Measurements from ENCODE around the gene BBIP1. TPM values are rescaled to one million over a fixed set of nuclear protein-coding genes. Genes with fewer than 3 reads are reported as not detected.
"Not testable (repeated sequence)": the region's sequence is repeated elsewhere in the genome, so short reads cannot be mapped to it uniquely, and the experiment has no call there.

The BBIP1 gene
- total RNA-seq, 2 experiments from 2014 or later = 32.4 to 34.4 TPM

DNA sequence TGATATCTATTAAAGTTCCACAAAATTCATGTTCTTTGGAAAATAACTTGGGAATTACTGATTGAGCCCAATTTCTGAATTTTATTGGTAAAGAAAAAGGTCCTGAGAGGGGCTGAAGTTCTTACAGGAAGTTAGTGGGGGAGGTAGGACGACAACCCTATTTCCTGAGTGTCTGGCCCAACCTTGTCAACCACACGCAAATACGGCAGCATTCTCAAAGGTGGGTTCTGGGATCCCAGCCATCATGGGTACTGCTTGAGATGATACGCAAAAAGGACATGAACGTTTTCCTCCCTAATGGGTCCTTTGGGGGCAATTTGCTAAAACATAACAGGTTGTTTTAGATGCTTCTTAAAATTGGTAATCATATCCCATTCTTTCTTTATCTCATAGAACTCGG lies 50.0 kb downstream of the BBIP1 start:
- Histone ChIP-seq H3K4me3 (ENCODE audit: low read depth, low read length, poor library complexity, severe bottlenecking) (peak overlapping the region; percentile 49), H3K9me2 (ENCODE audit: insufficient read depth, low read length) (no peaks in the 10 kb centered on the region), H4K20me1 (ENCODE audit: insufficient read depth, low read length) (no peaks in the 10 kb centered on the region), H3K9me3 (ENCODE audit: low read length) (no peaks in the 10 kb centered on the region), H3K27ac (ENCODE audit: low read depth, low read length, poor library complexity, severe bottlenecking) (peak overlapping the region; percentile 92), H3K79me2 (ENCODE audit: insufficient read depth, low read depth, low read length) (peaks cover 22% of the 10 kb centered on the region), H3K4me1 (ENCODE audit: insufficient read depth, low read length, poor library complexity, severe bottlenecking) (peaks cover 75% of the 10 kb centered on the region), H3K4me2 (ENCODE audit: low read length) (peak overlapping the region; percentile 92), H3K36me3 (ENCODE audit: insufficient read depth, low read length) (no peaks in the 10 kb centered on the region), H2AFZ (ENCODE audit: low read length) (peak overlapping the region; percentile 59; the same call in 1 of the 2 replicates)
- ChIA-PET POLR2A (interaction anchor here (1.0 to 5.3 kb wide), 6 partner anchors 8 to 52 kb away, joined by 4 to 75 read pairs (median 9); no protein-coding TSS in a partner anchor), CTCF (ENCODE audit: unreplicated experiment) (interaction anchor here (1.6 to 2.3 kb wide), 2 partner anchors 10 to 25 kb away, joined by 3 to 10 read pairs; no protein-coding TSS in a partner anchor)
- BruUV-seq (replicated peaks) = no TSS peak
- intact Hi-C loops (cut with micrococcal nuclease; ENCODE audit: unreplicated experiment) = no loop called here
- TF ChIP-seq EZH2phosphoT487 (IDR thresholded peaks at IDR 0.05; ENCODE audit: borderline replicate concordance, low read depth, low read length) = no peak
- TF ChIP-seq, protein P1, sequence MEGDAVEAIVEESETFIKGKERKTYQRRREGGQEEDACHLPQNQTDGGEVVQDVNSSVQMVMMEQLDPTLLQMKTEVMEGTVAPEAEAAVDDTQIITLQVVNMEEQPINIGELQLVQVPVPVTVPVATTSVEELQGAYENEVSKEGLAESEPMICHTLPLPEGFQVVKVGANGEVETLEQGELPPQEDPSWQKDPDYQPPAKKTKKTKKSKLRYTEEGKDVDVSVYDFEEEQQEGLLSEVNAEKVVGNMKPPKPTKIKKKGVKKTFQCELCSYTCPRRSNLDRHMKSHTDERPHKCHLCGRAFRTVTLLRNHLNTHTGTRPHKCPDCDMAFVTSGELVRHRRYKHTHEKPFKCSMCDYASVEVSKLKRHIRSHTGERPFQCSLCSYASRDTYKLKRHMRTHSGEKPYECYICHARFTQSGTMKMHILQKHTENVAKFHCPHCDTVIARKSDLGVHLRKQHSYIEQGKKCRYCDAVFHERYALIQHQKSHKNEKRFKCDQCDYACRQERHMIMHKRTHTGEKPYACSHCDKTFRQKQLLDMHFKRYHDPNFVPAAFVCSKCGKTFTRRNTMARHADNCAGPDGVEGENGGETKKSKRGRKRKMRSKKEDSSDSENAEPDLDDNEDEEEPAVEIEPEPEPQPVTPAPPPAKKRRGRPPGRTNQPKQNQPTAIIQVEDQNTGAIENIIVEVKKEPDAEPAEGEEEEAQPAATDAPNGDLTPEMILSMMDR (conservative IDR thresholded peaks at IDR 0.05; ENCODE audit: low read length) = no peak
- DNase-seq (ENCODE audit: low spot score) = peak; percentile 78

DNA sequence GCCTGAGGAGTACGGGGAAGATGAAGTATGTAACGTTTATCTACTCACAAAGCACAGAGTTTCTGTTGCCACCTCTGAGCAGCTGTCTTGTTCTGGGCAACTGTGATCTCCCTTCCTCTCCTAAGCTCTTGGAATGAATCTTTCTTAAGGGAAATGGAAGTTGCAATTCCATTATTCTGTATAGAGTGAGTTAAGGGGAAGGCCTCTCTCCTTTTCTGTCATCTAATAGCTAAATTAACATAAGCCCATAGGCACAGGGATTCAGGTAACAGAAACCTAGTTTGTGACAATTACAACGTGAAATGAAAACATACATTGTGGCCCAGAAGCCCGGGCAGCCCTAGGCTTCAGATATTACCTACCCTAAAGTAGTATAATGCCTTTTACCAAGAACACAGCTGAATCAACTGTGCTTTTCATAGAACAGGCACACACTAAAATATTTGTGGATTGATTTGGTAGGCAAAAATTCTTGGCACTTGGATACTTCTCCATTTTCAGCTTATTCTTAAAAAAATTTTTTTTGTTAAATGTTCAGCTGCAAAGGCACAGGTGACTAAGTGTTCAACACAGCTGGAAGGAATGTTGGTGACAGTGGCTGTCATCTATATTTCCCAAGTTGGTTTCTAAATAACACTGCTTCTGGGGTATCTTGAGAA lies 51.0 kb downstream of the BBIP1 start:
- no TSS peak for BruUV-seq (replicated peaks)
- POLR2A ChIA-PET = interaction anchor here (0.5 to 5.3 kb wide), 16 partner anchors 10 to 657 kb away, joined by 3 to 75 read pairs (median 6); no protein-coding TSS in a partner anchor
- TF ChIP-seq, protein P1 (conservative IDR thresholded peaks at IDR 0.05; ENCODE audit: low read length) = no peak; the same call in 1 of the 2 replicates
- TF ChIP-seq EZH2phosphoT487 (IDR thresholded peaks at IDR 0.05; ENCODE audit: borderline replicate concordance, low read depth, low read length) = no peak
- Histone ChIP-seq H3K27ac (ENCODE audit: low read depth, low read length, poor library complexity, severe bottlenecking) (peak overlapping the region; percentile 92), H3K4me1 (ENCODE audit: insufficient read depth, low read length, poor library complexity, severe bottlenecking) (peaks cover 86% of the 10 kb centered on the region), H3K4me2 (ENCODE audit: low read length) (peak overlapping the region; percentile 92), H3K36me3 (ENCODE audit: insufficient read depth, low read length) (no peaks in the 10 kb centered on the region), H3K9me3 (ENCODE audit: low read length) (no peaks in the 10 kb centered on the region), H3K9me2 (ENCODE audit: insufficient read depth, low read length) (no peaks in the 10 kb centered on the region), H2AFZ (ENCODE audit: low read length) (peak overlapping the region; percentile 59; the same call in 1 of the 2 replicates), H3K79me2 (ENCODE audit: insufficient read depth, low read depth, low read length) (peaks cover 11% of the 10 kb centered on the region; the same call in 1 of the 2 replicates), H4K20me1 (ENCODE audit: insufficient read depth, low read length) (no peaks in the 10 kb centered on the region), H3K4me3 (ENCODE audit: low read depth, low read length, poor library complexity, severe bottlenecking) (peak overlapping the region; percentile 49)
- CTCF ChIA-PET (ENCODE audit: unreplicated experiment) = interaction anchor here (0.8 to 2.3 kb wide), 4 partner anchors 9 to 64 kb away, joined by 3 to 10 read pairs (median 3); no protein-coding TSS in a partner anchor
- intact Hi-C loops (cut with micrococcal nuclease; ENCODE audit: unreplicated experiment) = loop anchor here (2.0 kb wide), 1 partner anchor 51 kb away; the partner anchor contains the start of genes BBIP1 and SHOC2
- no peak for DNase-seq (ENCODE audit: low spot score)

DNA sequence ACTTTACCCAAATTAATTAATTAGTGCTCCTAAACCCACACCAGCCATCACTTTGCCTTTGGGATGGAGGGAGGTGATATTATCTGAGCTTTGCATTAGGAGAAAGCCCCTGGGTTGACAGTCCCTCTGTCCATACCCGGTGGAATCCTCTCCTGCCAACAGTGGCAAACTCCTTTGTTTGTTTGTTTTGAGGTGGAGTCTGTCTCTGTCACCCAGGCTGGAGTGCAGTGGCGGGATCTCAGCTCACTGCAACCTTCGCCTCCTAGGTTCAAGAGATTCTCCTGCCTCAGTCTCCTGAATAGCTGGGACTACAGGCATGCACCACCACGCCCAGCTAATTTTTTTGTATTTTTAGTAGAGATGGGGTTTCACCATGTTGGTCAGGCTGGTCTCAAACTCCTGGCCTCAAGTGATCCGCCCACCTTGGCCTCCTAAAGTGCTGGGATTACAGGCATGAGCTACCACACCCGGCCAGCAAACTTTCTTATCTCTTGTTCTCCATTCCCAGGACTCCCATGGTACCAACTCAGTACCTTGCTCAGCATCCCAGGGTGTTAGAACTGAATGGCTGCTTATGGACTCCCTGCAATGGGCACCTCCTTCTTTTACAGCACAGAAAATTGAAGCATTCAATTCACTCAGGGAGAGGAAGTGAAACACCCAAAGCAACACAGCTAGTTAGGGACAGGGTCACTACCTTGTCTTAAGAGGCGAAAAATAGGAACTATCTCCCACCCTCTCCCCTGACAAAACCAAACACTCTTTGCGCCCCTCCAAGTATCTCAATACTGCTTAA lies 51.8 kb downstream of the BBIP1 start:
- H4K20me1 ChIP-seq (ENCODE audit: insufficient read depth, low read length); BruUV-seq (replicated peaks); H3K79me2 ChIP-seq (ENCODE audit: insufficient read depth, low read depth, low read length); H3K36me3 ChIP-seq (ENCODE audit: insufficient read depth, low read length); H3K9me3 ChIP-seq (ENCODE audit: low read length); H3K9me2 ChIP-seq (ENCODE audit: insufficient read depth, low read length): not testable (repeated sequence)
- Histone ChIP-seq H3K27ac (ENCODE audit: low read depth, low read length, poor library complexity, severe bottlenecking) (peak overlapping the region; percentile 92), H3K4me1 (ENCODE audit: insufficient read depth, low read length, poor library complexity, severe bottlenecking) (peaks cover 93% of the 10 kb centered on the region), H2AFZ (ENCODE audit: low read length) (peak overlapping the region; percentile 59; the same call in 1 of the 2 replicates), H3K4me2 (ENCODE audit: low read length) (peak overlapping the region; percentile 92), H3K4me3 (ENCODE audit: low read depth, low read length, poor library complexity, severe bottlenecking) (peak overlapping the region; percentile 49)
- ChIA-PET CTCF (ENCODE audit: unreplicated experiment) (interaction anchor here (0.8 to 2.3 kb wide), 5 partner anchors 9 to 63 kb away, joined by 3 to 10 read pairs (median 3); no protein-coding TSS in a partner anchor), POLR2A (interaction anchor here (0.8 to 5.3 kb wide), 13 partner anchors 9 to 160 kb away, joined by 3 to 75 read pairs (median 6); no protein-coding TSS in a partner anchor)
- intact Hi-C loops (cut with micrococcal nuclease; ENCODE audit: unreplicated experiment) = loop anchor here (2.0 kb wide), 1 partner anchor 52 kb away; the partner anchor contains the start of genes BBIP1 and SHOC2
- peak; percentile 86 for DNase-seq (ENCODE audit: low spot score)
